ENCODE data around the gene PLXNA1. TPM values are rescaled to one million over a fixed set of nuclear protein-coding genes. Genes with fewer than 3 reads are reported as not detected.

Gene PLXNA1
- total and polyA plus RNA-seq, 2 experiments from 2014 or later: 11.0 to 73.5 TPM

- Mint-ChIP-seq H3K4me1 (peaks cover 2% of the 10 kb centered on the region), H3K36me3 (ENCODE audit: low read depth) (peaks cover 6% of the 10 kb centered on the region), H3K4me3 (no peak overlapping the region), H3K9me3 (no peaks in the 10 kb centered on the region), H3K27me3 (ENCODE audit: insufficient read depth, low read depth, poor library complexity) (peaks cover 7% of the 10 kb centered on the region), H3K27ac (no peak overlapping the region)
- Histone ChIP-seq H2AFZ (no peak overlapping the region), H3K27me3 (ENCODE audit: insufficient read depth) (no peaks in the 10 kb centered on the region), H3K27ac (ENCODE audit: low read depth) (no peak overlapping the region), H3K4me3 (no peak overlapping the region), H3K4me1 (ENCODE audit: insufficient read depth) (no peaks in the 10 kb centered on the region), H3K79me2 (replicated peaks; ENCODE audit: insufficient read depth) (peaks cover 46% of the 10 kb centered on the region), H3K36me3 (ENCODE audit: insufficient read depth) (no peaks in the 10 kb centered on the region), H4K20me1 (replicated peaks; ENCODE audit: insufficient read depth) (peaks cover 3% of the 10 kb centered on the region), H3K9me2 (ENCODE audit: insufficient read depth) (no peaks in the 10 kb centered on the region), H3F3A (replicated peaks; ENCODE audit: low read depth) (no peaks in the 10 kb centered on the region), H3K4me2 (no peak overlapping the region)
- TF ChIP-seq CTCF (conservative IDR thresholded peaks at IDR 0.05; ENCODE audit: low read depth in 2 of 2): no peak
- no peak for TF ChIP-seq NANOG (IDR thresholded peaks at IDR 0.05; ENCODE audit: borderline replicate concordance)
- no peak for TF ChIP-seq ZNF331 (CRISPR knock-in tag; IDR thresholded peaks at IDR 0.05; ENCODE audit: low read depth)
- no peak for TF ChIP-seq ZNF114 (CRISPR knock-in tag; IDR thresholded peaks at IDR 0.05)
- no peak for TF ChIP-seq EZH2phosphoT487 (IDR thresholded peaks at IDR 0.05; ENCODE audit: unreplicated experiment)
- no peak for TF ChIP-seq ETS1 (IDR thresholded peaks at IDR 0.05)
- TF ChIP-seq EZH2 (IDR thresholded peaks at IDR 0.05; ENCODE audit: low read depth, unreplicated experiment): no peak
- TF ChIP-seq, protein P1, sequence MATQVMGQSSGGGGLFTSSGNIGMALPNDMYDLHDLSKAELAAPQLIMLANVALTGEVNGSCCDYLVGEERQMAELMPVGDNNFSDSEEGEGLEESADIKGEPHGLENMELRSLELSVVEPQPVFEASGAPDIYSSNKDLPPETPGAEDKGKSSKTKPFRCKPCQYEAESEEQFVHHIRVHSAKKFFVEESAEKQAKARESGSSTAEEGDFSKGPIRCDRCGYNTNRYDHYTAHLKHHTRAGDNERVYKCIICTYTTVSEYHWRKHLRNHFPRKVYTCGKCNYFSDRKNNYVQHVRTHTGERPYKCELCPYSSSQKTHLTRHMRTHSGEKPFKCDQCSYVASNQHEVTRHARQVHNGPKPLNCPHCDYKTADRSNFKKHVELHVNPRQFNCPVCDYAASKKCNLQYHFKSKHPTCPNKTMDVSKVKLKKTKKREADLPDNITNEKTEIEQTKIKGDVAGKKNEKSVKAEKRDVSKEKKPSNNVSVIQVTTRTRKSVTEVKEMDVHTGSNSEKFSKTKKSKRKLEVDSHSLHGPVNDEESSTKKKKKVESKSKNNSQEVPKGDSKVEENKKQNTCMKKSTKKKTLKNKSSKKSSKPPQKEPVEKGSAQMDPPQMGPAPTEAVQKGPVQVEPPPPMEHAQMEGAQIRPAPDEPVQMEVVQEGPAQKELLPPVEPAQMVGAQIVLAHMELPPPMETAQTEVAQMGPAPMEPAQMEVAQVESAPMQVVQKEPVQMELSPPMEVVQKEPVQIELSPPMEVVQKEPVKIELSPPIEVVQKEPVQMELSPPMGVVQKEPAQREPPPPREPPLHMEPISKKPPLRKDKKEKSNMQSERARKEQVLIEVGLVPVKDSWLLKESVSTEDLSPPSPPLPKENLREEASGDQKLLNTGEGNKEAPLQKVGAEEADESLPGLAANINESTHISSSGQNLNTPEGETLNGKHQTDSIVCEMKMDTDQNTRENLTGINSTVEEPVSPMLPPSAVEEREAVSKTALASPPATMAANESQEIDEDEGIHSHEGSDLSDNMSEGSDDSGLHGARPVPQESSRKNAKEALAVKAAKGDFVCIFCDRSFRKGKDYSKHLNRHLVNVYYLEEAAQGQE (IDR thresholded peaks at IDR 0.05; ENCODE audit: unreplicated experiment): no peak
- no peak for TF ChIP-seq JUNB (IDR thresholded peaks at IDR 0.05; ENCODE audit: unreplicated experiment)
- no peak for TF ChIP-seq CREB1 (CRISPR knock-in tag; IDR thresholded peaks at IDR 0.05; ENCODE audit: low read depth)
- no peak for TF ChIP-seq STAT1 (IDR thresholded peaks at IDR 0.05; ENCODE audit: unreplicated experiment)
- TF ChIP-seq POLR2AphosphoS5 (IDR thresholded peaks at IDR 0.05; ENCODE audit: low read depth): no peak
- TF ChIP-seq, protein P2, sequence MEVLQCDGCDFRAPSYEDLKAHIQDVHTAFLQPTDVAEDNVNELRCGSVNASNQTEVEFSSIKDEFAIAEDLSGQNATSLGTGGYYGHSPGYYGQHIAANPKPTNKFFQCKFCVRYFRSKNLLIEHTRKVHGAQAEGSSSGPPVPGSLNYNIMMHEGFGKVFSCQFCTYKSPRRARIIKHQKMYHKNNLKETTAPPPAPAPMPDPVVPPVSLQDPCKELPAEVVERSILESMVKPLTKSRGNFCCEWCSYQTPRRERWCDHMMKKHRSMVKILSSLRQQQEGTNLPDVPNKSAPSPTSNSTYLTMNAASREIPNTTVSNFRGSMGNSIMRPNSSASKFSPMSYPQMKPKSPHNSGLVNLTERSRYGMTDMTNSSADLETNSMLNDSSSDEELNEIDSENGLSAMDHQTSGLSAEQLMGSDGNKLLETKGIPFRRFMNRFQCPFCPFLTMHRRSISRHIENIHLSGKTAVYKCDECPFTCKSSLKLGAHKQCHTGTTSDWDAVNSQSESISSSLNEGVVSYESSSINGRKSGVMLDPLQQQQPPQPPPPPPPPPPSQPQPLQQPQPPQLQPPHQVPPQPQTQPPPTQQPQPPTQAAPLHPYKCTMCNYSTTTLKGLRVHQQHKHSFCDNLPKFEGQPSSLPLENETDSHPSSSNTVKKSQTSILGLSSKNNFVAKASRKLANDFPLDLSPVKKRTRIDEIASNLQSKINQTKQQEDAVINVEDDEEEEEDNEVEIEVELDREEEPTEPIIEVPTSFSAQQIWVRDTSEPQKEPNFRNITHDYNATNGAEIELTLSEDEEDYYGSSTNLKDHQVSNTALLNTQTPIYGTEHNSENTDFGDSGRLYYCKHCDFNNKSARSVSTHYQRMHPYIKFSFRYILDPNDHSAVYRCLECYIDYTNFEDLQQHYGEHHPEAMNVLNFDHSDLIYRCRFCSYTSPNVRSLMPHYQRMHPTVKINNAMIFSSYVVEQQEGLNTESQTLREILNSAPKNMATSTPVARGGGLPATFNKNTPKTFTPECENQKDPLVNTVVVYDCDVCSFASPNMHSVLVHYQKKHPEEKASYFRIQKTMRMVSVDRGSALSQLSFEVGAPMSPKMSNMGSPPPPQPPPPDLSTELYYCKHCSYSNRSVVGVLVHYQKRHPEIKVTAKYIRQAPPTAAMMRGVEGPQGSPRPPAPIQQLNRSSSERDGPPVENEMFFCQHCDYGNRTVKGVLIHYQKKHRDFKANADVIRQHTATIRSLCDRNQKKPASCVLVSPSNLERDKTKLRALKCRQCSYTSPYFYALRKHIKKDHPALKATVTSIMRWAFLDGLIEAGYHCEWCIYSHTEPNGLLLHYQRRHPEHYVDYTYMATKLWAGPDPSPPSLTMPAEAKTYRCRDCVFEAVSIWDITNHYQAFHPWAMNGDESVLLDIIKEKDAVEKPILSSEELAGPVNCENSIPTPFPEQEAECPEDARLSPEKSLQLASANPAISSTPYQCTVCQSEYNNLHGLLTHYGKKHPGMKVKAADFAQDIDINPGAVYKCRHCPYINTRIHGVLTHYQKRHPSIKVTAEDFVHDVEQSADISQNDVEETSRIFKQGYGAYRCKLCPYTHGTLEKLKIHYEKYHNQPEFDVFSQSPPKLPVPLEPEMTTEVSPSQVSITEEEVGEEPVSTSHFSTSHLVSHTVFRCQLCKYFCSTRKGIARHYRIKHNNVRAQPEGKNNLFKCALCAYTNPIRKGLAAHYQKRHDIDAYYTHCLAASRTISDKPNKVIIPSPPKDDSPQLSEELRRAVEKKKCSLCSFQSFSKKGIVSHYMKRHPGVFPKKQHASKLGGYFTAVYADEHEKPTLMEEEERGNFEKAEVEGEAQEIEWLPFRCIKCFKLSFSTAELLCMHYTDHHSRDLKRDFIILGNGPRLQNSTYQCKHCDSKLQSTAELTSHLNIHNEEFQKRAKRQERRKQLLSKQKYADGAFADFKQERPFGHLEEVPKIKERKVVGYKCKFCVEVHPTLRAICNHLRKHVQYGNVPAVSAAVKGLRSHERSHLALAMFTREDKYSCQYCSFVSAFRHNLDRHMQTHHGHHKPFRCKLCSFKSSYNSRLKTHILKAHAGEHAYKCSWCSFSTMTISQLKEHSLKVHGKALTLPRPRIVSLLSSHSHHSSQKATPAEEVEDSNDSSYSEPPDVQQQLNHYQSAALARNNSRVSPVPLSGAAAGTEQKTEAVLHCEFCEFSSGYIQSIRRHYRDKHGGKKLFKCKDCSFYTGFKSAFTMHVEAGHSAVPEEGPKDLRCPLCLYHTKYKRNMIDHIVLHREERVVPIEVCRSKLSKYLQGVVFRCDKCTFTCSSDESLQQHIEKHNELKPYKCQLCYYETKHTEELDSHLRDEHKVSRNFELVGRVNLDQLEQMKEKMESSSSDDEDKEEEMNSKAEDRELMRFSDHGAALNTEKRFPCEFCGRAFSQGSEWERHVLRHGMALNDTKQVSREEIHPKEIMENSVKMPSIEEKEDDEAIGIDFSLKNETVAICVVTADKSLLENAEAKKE (CRISPR knock-in tag; IDR thresholded peaks at IDR 0.05): no peak
- no peak for ATAC-seq
- DNase-seq (ENCODE audit: low spot score): no peak
Observed at GRCh38 chr3:126988451-126989021, 5.6 kb downstream of the PLXNA1 start.

Measured in GM23338 (cell line).